Panc1 (cell line): ENCODE data around the gene FRMPD4. TPM values are rescaled to one million over a fixed set of nuclear protein-coding genes. Genes with fewer than 3 reads are reported as not detected.

Experiments used
- ATAC-seq: fragments of 200-7000 bp; cut with Tn5 transposase; 2 replicates; pipeline ENCODE4 v1.9.1; 2020; ENCODE audit warnings: mild to moderate bottlenecking, moderate library complexity
- BruUV-seq: library from RNA; stranded (reverse); fragments of 400-500 nt; replicated peaks from 2 replicates; lab custom pipeline; 2021; lab: Mats Ljungman, UMichigan
- CTCF ChIA-PET: fragments of 300-600 bp; sonication (Branson Sonifier 250); formaldehyde crosslinking; loops from one replicate; lab custom pipeline; 2022; ENCODE audit warnings: antibody characterized with exemption; lab: Charles Lee
- POLR2A ChIA-PET: fragments of 300-600 bp; sonication (Branson Sonifier 250); formaldehyde crosslinking; loops from one replicate; lab custom pipeline; 2022; ENCODE audit warnings: antibody characterized with exemption; lab: Charles Lee
- DNase-seq: peaks from one replicate; pipeline ENCODE4 v3.0.0-alpha.2; 2010; ENCODE audit warnings: low read depth, low spot score
- H3K27ac ChIP-seq: 2 replicates; pipeline ENCODE4 v1.5.1; 2011; ENCODE audit warnings: mild to moderate bottlenecking, low read length, inconsistent platforms
- H3K27me3 ChIP-seq: fragments of 200-500 bp; sonication (Bioruptor generic); 2 replicates; pipeline ENCODE4 v1.6.0; 2014; ENCODE audit warnings: low read length, inconsistent platforms; ENCODE audit not compliant: control insufficient read depth, insufficient read depth
- H3K36me3 ChIP-seq: fragments of 200-500 bp; sonication (Bioruptor generic); 2 replicates; pipeline ENCODE4 v1.5.1; 2014; ENCODE audit warnings: inconsistent platforms, mild to moderate bottlenecking, low read length, moderate library complexity; ENCODE audit not compliant: control insufficient read depth, insufficient read depth
- H3K4me1 ChIP-seq: 2 replicates; pipeline ENCODE4 v1.5.1; 2011; ENCODE audit warnings: inconsistent platforms, mild to moderate bottlenecking, low read length, moderate library complexity; ENCODE audit not compliant: control insufficient read depth, insufficient read depth
- H3K4me3 ChIP-seq, 2 experiments: 2 replicates each; pipeline ENCODE4 v1.5.1; 2011 to 2012; ENCODE audit warnings: low read depth in 2 of 2, low read length in 2 of 2, mild to moderate bottlenecking in 2 of 2, inconsistent platforms in 1 of 2, moderate library complexity in 1 of 2
- H3K9me3 ChIP-seq: fragments of 200-500 bp; sonication (Bioruptor generic); 2 replicates; pipeline ENCODE4 v1.5.1; 2014; ENCODE audit warnings: low read depth, mild to moderate bottlenecking, inconsistent platforms, low read length, moderate library complexity; ENCODE audit not compliant: control insufficient read depth, insufficient read depth
- POLR2AphosphoS5 ChIP-seq: IDR thresholded peaks from 2 replicates; pipeline ENCODE4 v1.6.1; 2012; ENCODE audit warnings: mild to moderate bottlenecking, low read depth, low read length, moderate library complexity
- REST ChIP-seq, 2 experiments: IDR thresholded peaks; 2 replicates each; pipeline ENCODE4 v1.6.1; 2011 to 2012; ENCODE audit warnings: low read depth in 2 of 2, control low read depth in 1 of 2, low read length in 1 of 2, mild to moderate bottlenecking in 1 of 2, moderate library complexity in 1 of 2; ENCODE audit not compliant: insufficient read depth in 1 of 2
- SIN3A ChIP-seq: IDR thresholded peaks from 2 replicates; pipeline ENCODE4 v1.6.1; 2012; ENCODE audit warnings: low read depth, mild to moderate bottlenecking, low read length, moderate library complexity, borderline replicate concordance; ENCODE audit not compliant: insufficient read depth
- TCF7L2 ChIP-seq: IDR thresholded peaks from 2 replicates; pipeline ENCODE4 v1.6.1; 2011; ENCODE audit warnings: mild to moderate bottlenecking, low read depth, low read length, inconsistent platforms
- in situ Hi-C: cut with HindIII; loops from 2 replicates; pipeline ENCODE4 v1.10.0; 2016; ENCODE audit warnings: low sequenced_read_pairs, low pct_unique_long_range_greater_than_20kb
- intact Hi-C: fragments of 100-400 bp; cut with micrococcal nuclease; formaldehyde crosslinking; loops from one replicate; pipeline ENCODE4 v1.10.0; 2022; ENCODE audit not compliant: unreplicated experiment
- total RNA-seq: library from RNA; stranded (reverse); gene quantifications from one replicate; pipeline ENCODE4 v1.2.1, GENCODE V29; 2021; ENCODE audit not compliant: unreplicated experiment
- TF ChIP-seq, protein P1 (sequence below): fragments of 450-650 bp; IDR thresholded peaks from 2 replicates; pipeline ENCODE4 v1.5.1; 2017; ENCODE audit warnings: mild to moderate bottlenecking

Gene FRMPD4
- total RNA-seq, 1 experiment from 2014 or later = not detected

GRCh38 chrX:12673487-12673886 lies 535.2 kb downstream of the FRMPD4 start:
- H3K36me3 ChIP-seq = no peaks in the 10 kb centered on the region
- in situ Hi-C loops (no loop called here), intact Hi-C loops (no loop called here)
- H3K9me3 ChIP-seq = no peaks in the 10 kb centered on the region
- POLR2A ChIA-PET = no interaction called here
- CTCF ChIA-PET = no interaction called here
- H3K4me3 ChIP-seq = no peak overlapping the region
- no peak for TF ChIP-seq SIN3A
- TF ChIP-seq REST (IDR thresholded peaks at IDR 0.05; ENCODE audit: insufficient read depth in 1 of 2, low read depth in 2 of 2, low read length in 1 of 2) = no peak
- TF ChIP-seq, protein P1, sequence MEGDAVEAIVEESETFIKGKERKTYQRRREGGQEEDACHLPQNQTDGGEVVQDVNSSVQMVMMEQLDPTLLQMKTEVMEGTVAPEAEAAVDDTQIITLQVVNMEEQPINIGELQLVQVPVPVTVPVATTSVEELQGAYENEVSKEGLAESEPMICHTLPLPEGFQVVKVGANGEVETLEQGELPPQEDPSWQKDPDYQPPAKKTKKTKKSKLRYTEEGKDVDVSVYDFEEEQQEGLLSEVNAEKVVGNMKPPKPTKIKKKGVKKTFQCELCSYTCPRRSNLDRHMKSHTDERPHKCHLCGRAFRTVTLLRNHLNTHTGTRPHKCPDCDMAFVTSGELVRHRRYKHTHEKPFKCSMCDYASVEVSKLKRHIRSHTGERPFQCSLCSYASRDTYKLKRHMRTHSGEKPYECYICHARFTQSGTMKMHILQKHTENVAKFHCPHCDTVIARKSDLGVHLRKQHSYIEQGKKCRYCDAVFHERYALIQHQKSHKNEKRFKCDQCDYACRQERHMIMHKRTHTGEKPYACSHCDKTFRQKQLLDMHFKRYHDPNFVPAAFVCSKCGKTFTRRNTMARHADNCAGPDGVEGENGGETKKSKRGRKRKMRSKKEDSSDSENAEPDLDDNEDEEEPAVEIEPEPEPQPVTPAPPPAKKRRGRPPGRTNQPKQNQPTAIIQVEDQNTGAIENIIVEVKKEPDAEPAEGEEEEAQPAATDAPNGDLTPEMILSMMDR = no peak
- no peak for TF ChIP-seq POLR2AphosphoS5
- TF ChIP-seq TCF7L2 = no peak
- H3K27ac ChIP-seq = no peak overlapping the region
- BruUV-seq = no TSS peak
- ATAC-seq (no peak), DNase-seq (no peak)
- H3K4me1 ChIP-seq = no peaks in the 10 kb centered on the region
- no peaks in the 10 kb centered on the region for H3K27me3 ChIP-seq

- intact Hi-C loops = no loop called here
- ATAC-seq (no peak), DNase-seq (no peak)
- TF ChIP-seq REST (IDR thresholded peaks at IDR 0.05; ENCODE audit: insufficient read depth in 1 of 2, low read depth in 2 of 2, low read length in 1 of 2) (no peak), POLR2AphosphoS5 (no peak)
- no peaks in the 10 kb centered on the region for H3K4me1 ChIP-seq
- BruUV-seq = no TSS peak
- ChIA-PET POLR2A (no interaction called here), CTCF (no interaction called here)
- H3K27me3 ChIP-seq = no peaks in the 10 kb centered on the region
- in situ Hi-C loops = no loop called here
- H3K36me3 ChIP-seq = no peaks in the 10 kb centered on the region
- no peak overlapping the region for H3K4me3 ChIP-seq
- H3K27ac ChIP-seq = no peak overlapping the region
- no peaks in the 10 kb centered on the region for H3K9me3 ChIP-seq
Observed at GRCh38 chrX:12679522-12679921, 541.2 kb downstream of the FRMPD4 start.
